Progenitor cell of endocrine pancreas (in vitro differentiated cells): ENCODE measurements around the gene REM2. TPM values are rescaled to one million over a fixed set of nuclear protein-coding genes. Genes with fewer than 3 reads are reported as not detected.
"Not testable (repeated sequence)": the region's sequence is repeated elsewhere in the genome, so short reads cannot be mapped to it uniquely, and the experiment has no call there.

Source experiments
- DNase-seq: peaks from one replicate; pipeline ENCODE4 v3.0.0; 2021; ENCODE audit warnings: low spot score; ENCODE audit not compliant: unreplicated experiment
- H3K27ac Mint-ChIP-seq: 2 replicates; pipeline ENCODE4 v1.8.0; 2021; ENCODE audit warnings: mild to moderate bottlenecking, moderate library complexity, mixed read lengths
- H3K27me3 Mint-ChIP-seq: 2 replicates; pipeline ENCODE4 v1.8.0; 2021; ENCODE audit warnings: mixed read lengths
- H3K36me3 Mint-ChIP-seq: 2 replicates; pipeline ENCODE4 v1.8.0; 2022; ENCODE audit warnings: mixed read lengths; ENCODE audit not compliant: insufficient read depth
- H3K4me1 Mint-ChIP-seq: 2 replicates; pipeline ENCODE4 v1.8.0; 2021; ENCODE audit warnings: low read depth, mixed read lengths
- H3K4me3 Mint-ChIP-seq: 2 replicates; pipeline ENCODE4 v1.8.0; 2021; ENCODE audit warnings: low read depth, mild to moderate bottlenecking, moderate library complexity, mixed read lengths
- H3K9me3 Mint-ChIP-seq: 2 replicates; pipeline ENCODE4 v1.8.0; 2021; ENCODE audit warnings: low read depth, mixed read lengths
- CTCF ChIP-seq: fragments of 200-600 bp; sonication (generic); IDR thresholded peaks from one replicate; pipeline ENCODE4 v1.5.0; 2021; ENCODE audit warnings: antibody characterized with exemption, mild to moderate bottlenecking; ENCODE audit not compliant: unreplicated experiment
- total RNA-seq: library from RNA; stranded (reverse); gene quantifications from 2 replicates; pipeline ENCODE4 v1.2.1, GENCODE V29; 2021

REM2 gene
- total RNA-seq, 1 donor from 2014 or later = 11.3 TPM

GRCh38 chr14:22856428-22856827, 26.6 kb upstream of the REM2 start:
- H3K9me3 Mint-ChIP-seq = no peaks in the 10 kb centered on the region
- peaks cover 3% of the 10 kb centered on the region for H3K4me1 Mint-ChIP-seq
- no peak for TF ChIP-seq CTCF
- H3K27ac Mint-ChIP-seq = no peak overlapping the region
- H3K27me3 Mint-ChIP-seq = no peaks in the 10 kb centered on the region
- DNase-seq = no peak
- no peaks in the 10 kb centered on the region for H3K36me3 Mint-ChIP-seq
- H3K4me3 Mint-ChIP-seq = no peak overlapping the region

- H3K27ac Mint-ChIP-seq, H3K4me3 Mint-ChIP-seq, H3K9me3 Mint-ChIP-seq, H3K36me3 Mint-ChIP-seq, H3K27me3 Mint-ChIP-seq, DNase-seq, H3K4me1 Mint-ChIP-seq: not testable (repeated sequence)
Observed at GRCh38 chr14:22860377-22860776, 22.6 kb upstream of the REM2 start.

- no peak for DNase-seq
- H3K27ac Mint-ChIP-seq = no peak overlapping the region
- H3K9me3 Mint-ChIP-seq = no peaks in the 10 kb centered on the region
- TF ChIP-seq CTCF = no peak
- no peaks in the 10 kb centered on the region for H3K27me3 Mint-ChIP-seq
- H3K4me1 Mint-ChIP-seq = no peaks in the 10 kb centered on the region
- H3K36me3 Mint-ChIP-seq = no peaks in the 10 kb centered on the region
- H3K4me3 Mint-ChIP-seq = no peak overlapping the region
Observed at GRCh38 chr14:22861651-22862050, 21.4 kb upstream of the REM2 start.

- Mint-ChIP-seq H3K9me3 (no peaks in the 10 kb centered on the region), H3K4me3 (no peak overlapping the region), H3K36me3 (no peaks in the 10 kb centered on the region), H3K27ac (no peak overlapping the region), H3K27me3 (no peaks in the 10 kb centered on the region), H3K4me1 (no peaks in the 10 kb centered on the region)
- no peak for TF ChIP-seq CTCF
- DNase-seq = no peak
Observed at GRCh38 chr14:22864979-22865378, 18.0 kb upstream of the REM2 start.

- no peak for DNase-seq
- Mint-ChIP-seq H3K27ac (no peak overlapping the region), H3K9me3 (no peaks in the 10 kb centered on the region), H3K4me3 (no peak overlapping the region), H3K36me3 (no peaks in the 10 kb centered on the region), H3K4me1 (peaks cover 4% of the 10 kb centered on the region), H3K27me3 (no peaks in the 10 kb centered on the region)
- peak; percentile 28 for TF ChIP-seq CTCF
Observed at GRCh38 chr14:22865424-22866405, 17.3 kb upstream of the REM2 start.

- Mint-ChIP-seq H3K27me3 (no peaks in the 10 kb centered on the region), H3K4me1 (peaks cover 9% of the 10 kb centered on the region), H3K36me3 (no peaks in the 10 kb centered on the region), H3K27ac (no peak overlapping the region), H3K4me3 (no peak overlapping the region), H3K9me3 (no peaks in the 10 kb centered on the region)
- no peak for TF ChIP-seq CTCF
- no peak for DNase-seq
Observed at GRCh38 chr14:22866874-22867273, 16.1 kb upstream of the REM2 start.
